Calu3 (cell line): Measurements from ENCODE around the gene IRF2. TPM values are rescaled to one million over a fixed set of nuclear protein-coding genes. Genes with fewer than 3 reads are reported as not detected.

Experiments
- BruUV-seq: library from RNA; stranded (reverse); fragments of 400-500 nt; replicated peaks from 2 replicates; lab custom pipeline; 2021; lab: Mats Ljungman, UMichigan
- CTCF ChIA-PET: fragments of 300-600 bp; sonication (Branson Sonifier 250); formaldehyde crosslinking; loops from one replicate; lab custom pipeline; 2022; ENCODE audit warnings: antibody characterized with exemption; lab: Charles Lee
- DNase-seq: peaks from one replicate; pipeline ENCODE4 v3.0.0; 2022
- H3K27ac Mint-ChIP-seq: one replicate; pipeline ENCODE4 v1.8.0; 2022; ENCODE audit warnings: mixed read lengths; ENCODE audit not compliant: unreplicated experiment
- H3K27me3 Mint-ChIP-seq: one replicate; pipeline ENCODE4 v1.8.0; 2022; ENCODE audit warnings: mixed read lengths; ENCODE audit not compliant: unreplicated experiment
- H3K36me3 Mint-ChIP-seq: one replicate; pipeline ENCODE4 v1.8.0; 2022; ENCODE audit warnings: mild to moderate bottlenecking, moderate library complexity, mixed read lengths; ENCODE audit not compliant: insufficient read depth, unreplicated experiment
- H3K4me1 Mint-ChIP-seq: one replicate; pipeline ENCODE4 v1.8.0; 2022; ENCODE audit warnings: mild to moderate bottlenecking, low read depth, mixed read lengths; ENCODE audit not compliant: unreplicated experiment
- H3K4me3 Mint-ChIP-seq: one replicate; pipeline ENCODE4 v1.8.0; 2022; ENCODE audit warnings: mild to moderate bottlenecking, low read depth, moderate library complexity, mixed read lengths; ENCODE audit not compliant: unreplicated experiment
- H3K9me3 Mint-ChIP-seq: one replicate; pipeline ENCODE4 v1.8.0; 2022; ENCODE audit warnings: low read depth, mixed read lengths; ENCODE audit not compliant: unreplicated experiment
- intact Hi-C: fragments of 100-400 bp; cut with micrococcal nuclease; formaldehyde crosslinking; loops from one replicate; pipeline ENCODE4 v1.10.0; 2022; ENCODE audit not compliant: unreplicated experiment
- total RNA-seq: library from RNA; stranded (reverse); gene quantifications from 2 replicates; pipeline ENCODE4 v1.2.3, GENCODE V29; 2022
- TF ChIP-seq, protein P1 (sequence below): fragments of 200-600 bp; IDR thresholded peaks from one replicate; pipeline ENCODE4 v1.8.0; 2022; ENCODE audit warnings: antibody characterized with exemption; ENCODE audit not compliant: unreplicated experiment

IRF2 gene
- total RNA-seq, 1 experiment from 2014 or later = 27.3 TPM

DNA sequence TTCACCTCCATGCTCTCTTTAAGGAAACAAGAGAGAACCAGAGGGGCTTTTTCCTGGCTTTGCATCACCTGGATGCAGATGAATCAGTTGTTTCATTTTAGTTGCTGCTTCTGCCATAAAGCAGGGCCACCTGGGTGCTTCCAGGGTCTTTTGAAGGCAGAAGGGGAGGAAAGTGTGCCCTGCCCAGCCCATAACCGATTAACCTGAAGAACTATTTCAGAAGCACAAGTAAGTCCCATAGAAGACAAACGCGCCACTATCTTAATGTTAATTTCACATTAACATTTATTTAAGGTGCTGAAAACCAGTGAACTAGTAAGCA is 32.1 kb downstream of the IRF2 start:
- Mint-ChIP-seq H3K9me3 (no peaks in the 10 kb centered on the region), H3K27ac (no peak overlapping the region), H3K4me3 (no peak overlapping the region), H3K36me3 (no peaks in the 10 kb centered on the region), H3K4me1 (no peaks in the 10 kb centered on the region), H3K27me3 (no peaks in the 10 kb centered on the region)
- no peak for DNase-seq
- intact Hi-C loops = no loop called here
- CTCF ChIA-PET = no interaction called here
- BruUV-seq = no TSS peak
- TF ChIP-seq, protein P1, sequence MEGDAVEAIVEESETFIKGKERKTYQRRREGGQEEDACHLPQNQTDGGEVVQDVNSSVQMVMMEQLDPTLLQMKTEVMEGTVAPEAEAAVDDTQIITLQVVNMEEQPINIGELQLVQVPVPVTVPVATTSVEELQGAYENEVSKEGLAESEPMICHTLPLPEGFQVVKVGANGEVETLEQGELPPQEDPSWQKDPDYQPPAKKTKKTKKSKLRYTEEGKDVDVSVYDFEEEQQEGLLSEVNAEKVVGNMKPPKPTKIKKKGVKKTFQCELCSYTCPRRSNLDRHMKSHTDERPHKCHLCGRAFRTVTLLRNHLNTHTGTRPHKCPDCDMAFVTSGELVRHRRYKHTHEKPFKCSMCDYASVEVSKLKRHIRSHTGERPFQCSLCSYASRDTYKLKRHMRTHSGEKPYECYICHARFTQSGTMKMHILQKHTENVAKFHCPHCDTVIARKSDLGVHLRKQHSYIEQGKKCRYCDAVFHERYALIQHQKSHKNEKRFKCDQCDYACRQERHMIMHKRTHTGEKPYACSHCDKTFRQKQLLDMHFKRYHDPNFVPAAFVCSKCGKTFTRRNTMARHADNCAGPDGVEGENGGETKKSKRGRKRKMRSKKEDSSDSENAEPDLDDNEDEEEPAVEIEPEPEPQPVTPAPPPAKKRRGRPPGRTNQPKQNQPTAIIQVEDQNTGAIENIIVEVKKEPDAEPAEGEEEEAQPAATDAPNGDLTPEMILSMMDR = no peak

- DNase-seq = no peak
- Mint-ChIP-seq H3K4me1 (no peaks in the 10 kb centered on the region), H3K9me3 (no peaks in the 10 kb centered on the region), H3K27me3 (no peaks in the 10 kb centered on the region), H3K36me3 (no peaks in the 10 kb centered on the region), H3K27ac (no peak overlapping the region), H3K4me3 (no peak overlapping the region)
- intact Hi-C loops = no loop called here
- TF ChIP-seq, protein P1 = no peak
- no TSS peak for BruUV-seq
- CTCF ChIA-PET = no interaction called here
Observed at GRCh38 chr4:184441461-184442313, 32.7 kb downstream of the IRF2 start.

DNA sequence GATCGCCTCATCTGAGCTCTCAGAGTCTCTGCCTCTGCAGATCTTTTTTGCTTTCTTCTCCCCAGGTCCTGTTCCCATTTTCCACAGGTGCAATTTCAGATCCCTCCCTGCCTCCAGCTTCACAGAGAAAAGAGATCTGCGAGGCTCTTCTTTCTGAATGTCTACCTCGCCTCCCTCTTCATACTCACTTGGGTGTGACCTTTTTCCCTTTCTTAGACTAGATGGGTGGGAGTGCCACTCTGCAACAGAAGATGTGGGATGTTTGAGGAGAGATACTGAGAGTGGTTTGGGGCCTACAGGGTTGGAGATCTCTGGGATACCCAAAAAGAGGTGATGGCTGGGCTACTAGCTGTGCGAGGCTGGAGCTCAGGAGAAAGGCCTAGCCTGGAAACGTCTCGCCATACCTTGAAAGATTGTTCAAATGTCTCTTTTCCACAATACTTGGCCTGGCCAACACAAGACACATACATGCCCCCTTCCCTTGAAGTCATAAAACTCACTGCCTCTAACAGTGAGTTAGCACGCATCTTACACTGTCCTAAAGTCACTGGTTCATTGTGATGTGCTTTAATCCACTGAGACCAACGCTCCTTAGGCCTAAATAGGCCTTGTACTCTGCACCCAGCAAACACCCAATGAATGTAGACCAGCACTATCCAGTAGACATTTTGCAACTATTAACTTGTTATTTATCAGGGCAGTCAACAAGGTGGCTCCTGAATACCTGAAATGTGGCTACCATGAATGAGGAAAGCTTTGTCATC is 33.6 kb downstream of the IRF2 start:
- CTCF ChIA-PET = no interaction called here
- no peaks in the 10 kb centered on the region for H3K36me3 Mint-ChIP-seq

GRCh38 chr4:184439856-184440594 is 34.3 kb downstream of the IRF2 start:
- Mint-ChIP-seq H3K27ac (no peak overlapping the region), H3K36me3 (no peaks in the 10 kb centered on the region), H3K27me3 (no peaks in the 10 kb centered on the region), H3K4me3 (no peak overlapping the region), H3K9me3 (no peaks in the 10 kb centered on the region), H3K4me1 (no peaks in the 10 kb centered on the region)
- no TSS peak for BruUV-seq
- CTCF ChIA-PET = no interaction called here
- TF ChIP-seq, protein P1 = no peak
- intact Hi-C loops = no loop called here
- DNase-seq = no peak

More for the DNA sequence above, 33.6 kb downstream of the IRF2 start:
- intact Hi-C loops = no loop called here
- TF ChIP-seq, protein P1 = no peak
- no peak for DNase-seq
- H3K9me3 Mint-ChIP-seq = no peaks in the 10 kb centered on the region
- H3K4me3 Mint-ChIP-seq = no peak overlapping the region
- H3K4me1 Mint-ChIP-seq = no peaks in the 10 kb centered on the region
- BruUV-seq = no TSS peak
- H3K27me3 Mint-ChIP-seq = no peaks in the 10 kb centered on the region
- no peak overlapping the region for H3K27ac Mint-ChIP-seq
